ENCODE data around the gene SMIM22. TPM values are rescaled to one million over a fixed set of nuclear protein-coding genes. Genes with fewer than 3 reads are reported as not detected.

The SMIM22 gene
- total RNA-seq, 2 experiments from 2014 or later: not detected

- Mint-ChIP-seq H3K27ac (no peak overlapping the region), H3K4me3 (no peak overlapping the region), H3K9me3 (no peaks in the 10 kb centered on the region), H3K4me1 (ENCODE audit: low read depth) (no peaks in the 10 kb centered on the region), H3K36me3 (ENCODE audit: low read depth) (no peaks in the 10 kb centered on the region), H3K27me3 (no peaks in the 10 kb centered on the region)
- ATAC-seq (no peak), DNase-seq (no peak)
- TF ChIP-seq CTCF (IDR thresholded peaks at IDR 0.05): no peak
- POLR2A ChIA-PET: interaction anchor here (1.6 kb wide), 1 partner anchor 17 kb away, joined by 4 read pairs; no protein-coding TSS in a partner anchor
- CTCF ChIA-PET: interaction anchor here (1.1 kb wide), 1 partner anchor 78 kb away, joined by 3 read pairs; no protein-coding TSS in a partner anchor
- intact Hi-C loops (cut with micrococcal nuclease): no loop called here
These were observed 6.7 kb upstream of the SMIM22 start for GRCh38 chr16:4788489-4788889.

- Mint-ChIP-seq H3K4me3 (no peak overlapping the region), H3K27me3 (no peaks in the 10 kb centered on the region), H3K36me3 (ENCODE audit: low read depth) (no peaks in the 10 kb centered on the region), H3K9me3 (no peaks in the 10 kb centered on the region), H3K4me1 (ENCODE audit: low read depth) (no peaks in the 10 kb centered on the region), H3K27ac (no peak overlapping the region)
- TF ChIP-seq CTCF (IDR thresholded peaks at IDR 0.05): no peak
- DNase-seq (no peak), ATAC-seq (no peak)
- ChIA-PET POLR2A (interaction anchor here (1.6 kb wide), 1 partner anchor 18 kb away, joined by 4 read pairs; no protein-coding TSS in a partner anchor), CTCF (interaction anchor here (1.1 kb wide), 1 partner anchor 79 kb away, joined by 3 read pairs; no protein-coding TSS in a partner anchor)
- intact Hi-C loops (cut with micrococcal nuclease): no loop called here
These were observed 6.3 kb upstream of the SMIM22 start for GRCh38 chr16:4788910-4789309.

DNA sequence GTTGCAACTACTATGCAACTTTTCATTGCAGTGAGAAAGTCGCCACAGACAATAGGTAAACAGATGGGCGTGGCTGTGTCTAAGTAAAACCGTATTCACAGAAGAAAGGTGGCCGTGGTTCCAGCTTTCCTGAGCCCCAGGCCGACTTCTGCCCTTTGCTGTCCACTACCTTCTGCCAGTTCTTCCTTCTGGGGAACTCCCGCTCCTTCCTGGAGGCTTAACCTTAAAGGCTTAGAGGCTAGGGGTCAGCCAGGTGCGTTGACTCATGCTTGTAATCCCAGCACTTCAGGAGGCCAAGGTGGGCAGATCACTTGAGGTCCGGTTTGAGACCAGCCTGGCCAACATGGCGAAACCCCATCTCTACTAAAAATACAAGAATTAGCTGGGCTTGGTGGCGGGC, 4.9 kb upstream of the SMIM22 start:
- no peak overlapping the region for H3K4me3 Mint-ChIP-seq
- no peak for DNase-seq
- no peak for ATAC-seq
- no peaks in the 10 kb centered on the region for H3K36me3 Mint-ChIP-seq (ENCODE audit: low read depth)
- CTCF ChIA-PET: no interaction called here
- POLR2A ChIA-PET: interaction anchor here (1.4 kb wide), 1 partner anchor 22 kb away, joined by 3 read pairs; no protein-coding TSS in a partner anchor
- H3K9me3 Mint-ChIP-seq: no peaks in the 10 kb centered on the region
- no peaks in the 10 kb centered on the region for H3K4me1 Mint-ChIP-seq (ENCODE audit: low read depth)
- intact Hi-C loops (cut with micrococcal nuclease): no loop called here
- H3K27me3 Mint-ChIP-seq: no peaks in the 10 kb centered on the region
- no peak for TF ChIP-seq CTCF (IDR thresholded peaks at IDR 0.05)
- no peak overlapping the region for H3K27ac Mint-ChIP-seq

DNA sequence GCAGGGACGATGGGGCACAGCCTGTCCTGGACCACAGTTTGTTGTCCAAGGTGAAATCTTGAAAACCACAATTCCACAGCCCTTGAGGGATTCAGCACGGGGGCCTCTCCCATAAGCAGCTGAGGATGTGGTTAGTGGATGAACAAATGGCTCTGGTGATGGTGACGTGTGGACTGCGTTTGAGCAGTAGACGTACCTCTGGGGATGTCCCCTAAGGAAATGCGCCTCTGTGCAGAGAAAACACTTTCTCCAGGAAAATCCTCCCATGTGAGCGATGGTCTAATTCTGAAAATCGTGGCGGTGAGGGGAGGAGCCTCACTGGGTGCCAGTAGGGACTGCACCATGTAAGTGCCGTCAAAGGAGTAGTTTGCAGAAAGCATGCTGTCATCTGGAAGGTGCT, 4.3 kb upstream of the SMIM22 start:
- POLR2A ChIA-PET: interaction anchor here (1.4 kb wide), 1 partner anchor 22 kb away, joined by 3 read pairs; no protein-coding TSS in a partner anchor
- Mint-ChIP-seq H3K9me3 (no peaks in the 10 kb centered on the region), H3K27ac (no peak overlapping the region), H3K36me3 (ENCODE audit: low read depth) (no peaks in the 10 kb centered on the region), H3K27me3 (no peaks in the 10 kb centered on the region), H3K4me1 (ENCODE audit: low read depth) (no peaks in the 10 kb centered on the region), H3K4me3 (no peak overlapping the region)
- ATAC-seq: no peak
- intact Hi-C loops (cut with micrococcal nuclease): no loop called here
- DNase-seq: no peak
- CTCF ChIA-PET: no interaction called here
- no peak for TF ChIP-seq CTCF (IDR thresholded peaks at IDR 0.05)

DNA sequence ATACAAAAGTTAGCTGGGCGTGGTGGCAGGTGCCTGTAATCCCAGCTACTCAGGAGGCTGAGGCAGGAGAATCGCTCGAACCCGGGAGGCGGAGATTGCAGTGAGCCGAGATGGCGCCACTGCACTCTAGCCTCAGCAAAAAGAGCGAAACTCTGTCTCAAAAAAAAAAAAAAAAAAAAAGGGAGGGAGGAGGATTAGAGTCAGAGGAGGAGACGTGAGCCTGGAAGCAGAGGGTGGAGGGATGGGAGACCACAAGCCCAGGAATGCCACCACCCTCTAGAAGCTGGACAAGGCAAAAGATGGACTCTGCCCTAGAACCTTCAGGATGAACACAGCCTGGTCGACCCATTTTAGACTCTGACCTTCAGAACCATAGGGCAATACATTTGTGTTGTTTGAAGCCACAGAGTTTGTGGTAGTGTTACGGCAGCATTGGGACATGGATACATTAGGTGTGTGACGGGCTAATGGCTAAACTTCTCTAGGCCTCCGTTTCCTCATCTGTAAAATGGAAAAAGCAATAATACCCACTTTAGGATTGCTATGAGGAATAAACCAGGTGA, 2.1 kb upstream of the SMIM22 start:
- ChIA-PET POLR2A (no interaction called here), CTCF (no interaction called here)
- H3K27me3 Mint-ChIP-seq: no peaks in the 10 kb centered on the region
- DNase-seq (no peak), ATAC-seq (no peak)
- intact Hi-C loops (cut with micrococcal nuclease): no loop called here
- no peak for TF ChIP-seq CTCF (IDR thresholded peaks at IDR 0.05)
- H3K4me3 Mint-ChIP-seq: no peak overlapping the region
- H3K27ac Mint-ChIP-seq: no peak overlapping the region
- H3K4me1 Mint-ChIP-seq (ENCODE audit: low read depth): no peaks in the 10 kb centered on the region
- H3K9me3 Mint-ChIP-seq: no peaks in the 10 kb centered on the region
- H3K36me3 Mint-ChIP-seq (ENCODE audit: low read depth): no peaks in the 10 kb centered on the region
